ENCODE measurements around the gene RPN2.

Gene RPN2

GRCh38 chr20:37266940-37267666 is 88.0 kb downstream of the RPN2 start:
- DNase-seq (ENCODE audit: low read depth in 2 of 2): no peak

- no peak for DNase-seq (ENCODE audit: low read depth in 2 of 2)
Measured at GRCh38 chr20:37267667-37268313, 88.7 kb downstream of the RPN2 start.

GRCh38 chr20:37270576-37271420 is 91.7 kb downstream of the RPN2 start:
- no peak for DNase-seq (ENCODE audit: low read depth in 2 of 2)

GRCh38 chr20:37271421-37271768 is 92.3 kb downstream of the RPN2 start:
- DNase-seq (ENCODE audit: low read depth in 2 of 2): no peak

DNA sequence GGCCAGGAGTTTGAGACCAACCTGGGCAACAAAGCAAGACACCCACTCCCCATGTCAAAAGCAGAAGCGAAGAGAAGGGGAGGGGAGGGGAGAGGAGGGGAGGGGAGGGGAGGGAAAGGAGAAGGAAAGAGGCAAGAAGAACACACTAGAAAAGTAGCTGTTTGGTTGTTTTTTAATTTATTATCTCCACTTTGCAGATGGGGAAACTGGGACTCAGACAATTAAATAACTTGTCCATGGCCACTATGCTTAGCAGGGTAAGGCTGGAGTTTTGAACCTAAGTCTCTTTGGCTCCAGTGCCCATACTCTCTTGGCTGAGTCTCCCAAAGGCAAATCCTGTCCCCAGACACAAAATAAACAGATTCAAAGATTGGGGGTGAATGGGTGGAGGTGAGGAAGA is 94.9 kb downstream of the RPN2 start:
- DNase-seq (ENCODE audit: low read depth in 2 of 2): no peak

DNA sequence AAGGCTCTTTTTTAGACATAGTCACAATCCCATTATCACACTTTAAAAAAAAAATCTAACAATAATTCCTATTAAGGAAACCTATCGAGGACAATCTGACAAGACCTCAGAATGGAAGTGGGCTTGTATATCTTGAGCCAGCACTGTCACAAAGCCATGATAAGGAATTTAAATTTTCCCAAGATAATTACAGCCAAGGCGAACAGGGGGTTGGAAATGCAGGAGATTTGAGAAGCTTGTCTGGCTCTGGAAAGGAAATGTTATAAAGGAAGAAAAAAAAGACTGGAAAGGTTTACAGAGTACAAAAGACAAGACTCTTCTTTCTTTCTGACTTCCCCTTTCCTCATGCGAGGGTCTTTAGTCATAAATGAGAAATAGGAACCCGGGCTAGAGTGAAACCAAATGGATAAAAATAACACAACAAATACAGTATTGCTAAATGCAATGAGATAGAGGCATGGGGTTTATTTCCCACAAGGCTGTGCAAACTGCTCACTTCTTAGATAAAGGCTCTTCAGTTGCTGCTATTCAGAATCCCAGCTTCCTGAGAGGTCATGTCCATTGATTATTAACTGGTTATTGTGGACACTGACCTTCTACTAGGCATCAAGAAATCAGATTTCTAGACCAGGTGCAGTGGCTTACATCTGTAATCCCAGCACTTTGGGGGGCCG is 95.9 kb downstream of the RPN2 start:
- no peak for DNase-seq (ENCODE audit: low read depth in 2 of 2)

DNA sequence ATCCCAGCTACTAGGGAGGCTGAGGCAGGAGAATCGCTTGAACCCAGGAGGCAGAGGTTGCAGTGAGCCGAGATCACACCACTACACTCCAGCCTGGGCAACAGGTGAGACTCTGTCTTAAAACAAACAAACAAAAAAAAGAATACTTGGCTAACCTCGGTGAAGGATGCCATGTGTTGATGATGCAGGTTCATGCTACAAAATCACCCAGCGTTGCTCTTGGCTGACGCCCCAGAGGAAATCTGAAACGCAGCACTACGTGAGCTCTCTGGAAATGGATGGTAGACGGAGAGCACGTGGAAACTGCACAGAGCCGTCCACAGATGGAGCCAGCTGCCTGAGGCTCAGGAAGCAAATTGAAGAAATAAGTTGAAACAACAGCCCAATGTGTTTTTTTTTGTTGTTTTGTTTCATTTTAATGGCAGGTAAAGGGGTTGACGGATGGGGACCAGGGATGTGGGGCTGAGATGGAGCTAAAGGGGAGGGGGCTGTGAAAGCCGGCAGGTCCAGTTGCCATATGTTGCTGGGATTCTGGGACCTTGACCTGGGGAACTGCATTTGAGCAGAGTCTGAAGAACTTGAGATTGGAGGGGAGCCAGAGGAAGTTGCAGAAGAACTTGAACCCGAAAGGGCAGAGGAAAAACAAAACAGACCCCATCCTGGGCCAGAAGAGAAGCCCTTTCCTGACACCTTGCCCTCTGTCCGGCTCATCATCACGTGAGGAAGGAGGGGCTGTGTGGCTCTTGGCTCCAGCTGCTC is 97.5 kb downstream of the RPN2 start:
- DNase-seq (ENCODE audit: low read depth in 2 of 2): no peak

DNA sequence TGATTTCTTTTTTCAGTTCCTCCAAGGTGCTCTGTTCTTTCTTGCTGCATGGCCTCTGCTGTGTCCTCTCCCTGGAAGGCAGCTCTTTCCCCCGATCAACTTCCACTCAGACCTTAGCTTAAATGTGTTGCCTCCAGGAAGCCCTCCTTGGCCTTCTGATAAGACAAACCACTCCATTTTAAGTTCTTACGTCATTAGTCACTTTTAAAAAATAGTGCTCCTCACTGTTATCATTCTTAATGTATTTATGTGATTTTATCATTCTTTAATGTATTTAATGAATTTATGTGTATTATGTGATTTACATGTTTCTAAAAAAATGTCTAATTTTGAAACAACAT is 98.1 kb downstream of the RPN2 start:
- no peak for DNase-seq (ENCODE audit: low read depth in 2 of 2)

DNA sequence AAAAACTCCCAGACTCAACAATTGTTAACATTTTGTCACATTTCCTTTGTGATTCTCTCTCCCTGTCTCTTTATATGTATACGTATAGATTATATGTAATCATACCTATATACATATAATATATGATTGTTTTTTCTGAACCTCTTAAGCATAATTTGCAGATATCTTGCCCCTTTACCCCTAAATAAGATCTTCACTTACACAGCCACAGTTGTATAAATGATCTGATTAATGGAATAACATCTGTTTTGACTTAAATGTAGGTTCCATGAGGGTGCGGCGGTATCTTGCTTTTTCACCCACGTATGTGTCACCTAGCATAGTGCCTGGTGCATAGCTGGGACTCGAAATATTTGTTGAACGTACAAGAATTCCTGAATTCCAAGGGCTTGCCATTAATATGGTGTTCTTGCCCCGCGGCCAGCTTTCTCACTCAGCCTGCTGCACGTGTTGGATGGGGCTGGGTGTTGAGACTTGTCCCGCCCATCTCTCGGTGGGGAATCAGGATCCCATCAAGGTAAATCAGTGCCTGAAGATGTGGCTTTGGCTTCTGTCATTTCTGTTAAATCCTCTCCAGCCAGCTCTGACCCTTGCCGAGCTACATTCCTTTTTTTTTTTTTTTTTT is 99.9 kb downstream of the RPN2 start:
- DNase-seq (ENCODE audit: low read depth in 2 of 2): no peak

- no peak for DNase-seq (ENCODE audit: low read depth in 2 of 2)
Measured at GRCh38 chr20:37279820-37280219, 100.7 kb downstream of the RPN2 start.

- DNase-seq (ENCODE audit: low read depth in 2 of 2): no peak
Measured at GRCh38 chr20:37280403-37280802, 101.3 kb downstream of the RPN2 start.

GRCh38 chr20:37282556-37282955 is 103.4 kb downstream of the RPN2 start:
- DNase-seq (ENCODE audit: low read depth in 2 of 2): no peak

DNA sequence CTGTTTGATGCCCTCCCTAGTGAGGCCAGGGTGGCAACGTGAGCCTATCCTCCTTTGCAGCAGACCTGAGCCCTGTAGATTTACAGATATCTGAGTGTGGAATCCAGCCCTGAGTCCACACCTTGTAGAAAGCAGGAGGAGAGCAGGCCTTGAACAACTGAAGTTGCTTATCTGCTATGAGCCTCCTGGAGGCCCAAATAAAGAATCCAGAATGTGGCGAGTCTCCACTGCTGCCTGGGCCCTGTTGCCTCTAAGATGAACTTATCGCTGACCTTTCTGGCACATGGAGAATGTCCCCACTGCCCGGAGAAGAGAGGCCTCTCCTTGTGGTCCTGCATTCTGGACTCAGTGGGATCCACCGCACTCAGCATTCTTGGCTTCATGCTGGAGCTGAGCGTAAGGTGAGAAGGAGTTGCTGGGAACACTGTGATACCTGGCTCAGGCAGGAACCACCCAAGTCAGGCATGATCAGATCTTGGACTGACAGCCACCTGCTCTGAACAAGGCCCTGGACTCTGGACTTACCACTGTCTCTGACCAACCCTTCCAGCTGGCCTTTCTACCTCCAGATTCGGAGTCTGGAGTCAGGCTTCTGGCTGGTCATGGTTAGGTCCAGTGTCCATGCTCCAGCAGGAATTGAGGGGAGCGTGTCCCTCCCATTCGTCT is 104.5 kb downstream of the RPN2 start:
- DNase-seq (ENCODE audit: low read depth in 2 of 2): no peak

DNA sequence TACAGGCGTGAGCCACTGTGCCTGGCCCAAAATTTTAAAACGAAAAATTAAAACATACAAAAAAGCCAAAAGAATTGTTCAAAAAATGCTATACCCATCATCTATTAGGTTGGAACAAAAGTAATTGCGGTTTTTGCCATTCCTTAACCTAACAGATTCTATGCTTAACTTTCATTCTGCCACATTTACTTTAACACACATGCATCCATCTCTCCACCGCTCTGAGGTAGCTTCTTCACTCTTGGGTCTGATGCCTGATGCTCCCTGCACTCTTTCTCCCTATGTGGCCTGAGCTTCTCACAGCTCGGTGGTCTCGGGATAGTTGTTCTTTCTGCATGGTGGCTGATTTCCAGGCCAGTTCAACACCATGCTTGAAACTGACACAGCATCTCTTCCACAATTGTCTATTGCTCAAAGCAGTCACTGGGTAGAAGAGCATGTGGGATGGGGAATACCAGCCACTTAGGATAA is 105.6 kb downstream of the RPN2 start:
- DNase-seq (ENCODE audit: low read depth in 2 of 2): no peak

DNA sequence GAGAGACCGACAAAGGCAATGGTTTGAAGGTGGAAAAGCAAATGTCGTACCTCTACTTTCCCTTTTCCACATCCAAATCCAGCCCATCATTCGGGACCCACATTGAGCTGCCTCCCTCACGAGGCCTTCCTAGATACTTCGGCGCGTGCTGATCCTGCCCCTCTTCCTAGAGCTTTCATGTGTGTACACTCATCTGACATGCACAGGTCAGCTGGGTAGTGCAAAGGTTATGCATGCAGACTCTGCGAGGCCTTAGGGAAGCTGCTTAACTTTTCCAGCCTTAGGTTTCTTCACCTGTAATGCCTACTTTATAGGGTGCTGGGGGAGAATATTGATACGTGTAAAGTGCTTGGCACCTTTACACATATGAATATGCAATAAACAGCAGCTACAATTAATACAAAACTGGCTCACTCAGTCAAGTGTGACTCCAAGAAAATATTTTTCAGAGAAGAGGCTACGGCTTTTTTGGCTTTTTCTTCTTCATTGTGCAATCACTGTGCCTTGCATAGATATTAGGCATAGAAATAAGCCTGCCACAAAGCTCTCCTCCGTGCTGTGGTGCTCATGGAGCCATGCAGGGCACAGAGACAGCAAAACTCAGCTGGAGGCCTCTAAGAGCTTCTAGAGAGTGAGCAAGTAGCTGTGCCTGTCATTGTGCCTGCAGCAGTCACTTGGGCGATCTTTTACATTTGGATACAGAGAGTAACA is 106.7 kb downstream of the RPN2 start:
- no peak for DNase-seq (ENCODE audit: low read depth in 2 of 2)

DNA sequence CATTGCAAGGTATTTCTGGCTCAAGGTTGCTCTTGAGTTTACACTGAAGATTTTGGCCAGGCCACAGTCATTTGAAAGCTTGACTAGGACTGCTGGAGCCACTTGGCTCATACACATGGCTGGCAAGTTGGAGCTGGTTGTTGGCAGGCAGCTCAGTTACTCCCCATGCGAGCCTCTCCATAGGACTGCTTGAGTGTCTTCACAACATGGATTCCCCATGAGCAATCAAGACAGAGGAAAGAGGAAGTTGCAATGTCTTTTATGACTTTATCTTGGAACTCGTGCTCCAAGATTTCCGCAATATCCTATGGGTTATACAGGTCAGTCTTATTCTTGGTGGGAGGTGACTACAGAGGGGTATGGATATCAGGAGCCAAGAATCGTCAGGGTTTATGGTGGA is 109.0 kb downstream of the RPN2 start:
- DNase-seq (ENCODE audit: low read depth in 2 of 2): no peak

GRCh38 chr20:37290158-37290810 is 111.2 kb downstream of the RPN2 start:
- no peak for DNase-seq (ENCODE audit: low read depth in 2 of 2)
